NCI-H2107 treated with DMSO at 0.1 percent for 48 hours (cell line): ENCODE data around the gene FCER1A.
"Not testable (repeated sequence)": the region's sequence is repeated elsewhere in the genome, so short reads cannot be mapped to it uniquely, and the experiment has no call there.

Experiments used
- DNase-seq: peaks from one replicate; lab custom pipeline; 2025; ENCODE audit not compliant: unreplicated experiment; lab: John Stamatoyannopoulos, UW

Gene FCER1A

DNA sequence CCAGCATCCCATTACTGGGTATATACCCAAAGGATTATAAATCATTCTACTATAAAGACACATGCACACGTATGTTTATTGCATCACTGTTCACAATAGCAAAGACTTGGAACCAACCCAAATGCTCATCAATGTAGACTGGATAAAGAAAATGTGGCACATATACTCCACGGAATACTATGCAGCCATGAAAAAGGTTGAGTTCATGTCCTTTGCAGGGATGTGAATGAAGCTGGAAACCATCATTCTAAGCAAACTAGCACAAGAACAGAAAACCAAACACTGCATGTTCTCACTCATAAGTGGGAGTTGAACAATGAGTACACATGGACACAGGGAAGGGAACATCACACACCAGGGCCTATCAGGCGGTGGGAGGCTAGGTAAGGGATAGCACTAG is 47.2 kb downstream of the FCER1A start:
- DNase-seq = not testable (repeated sequence)

DNA sequence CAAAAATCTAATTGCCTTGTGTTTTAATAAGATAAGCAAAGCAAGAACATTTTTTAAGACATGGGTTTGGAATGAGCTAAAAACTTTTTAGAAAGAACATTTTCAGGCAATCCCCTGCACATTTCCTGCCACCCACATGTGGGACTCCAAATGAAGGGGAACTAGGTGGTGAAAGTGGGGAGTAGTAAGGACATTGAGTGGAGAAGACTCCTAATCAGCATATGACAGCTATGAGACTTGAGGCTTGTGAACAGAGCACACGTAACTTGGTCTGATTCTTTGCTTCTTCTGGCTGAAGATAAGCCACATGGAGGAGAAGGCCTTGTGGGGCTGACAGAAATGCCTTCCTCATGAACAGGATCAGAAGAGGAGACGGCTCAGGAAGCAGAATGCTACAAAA is 50.3 kb downstream of the FCER1A start:
- DNase-seq = no peak
